Epithelial cell of esophagus (primary cell): ENCODE measurements around the gene KLHDC7A.

ENCODE experiments used
- DNase-seq: peaks from one replicate; pipeline ENCODE4 v3.0.0; 2010; ENCODE audit warnings: low read depth
- H3K4me3 ChIP-seq: 2 replicates; pipeline ENCODE4 v1.5.1; 2011; ENCODE audit warnings: mild to moderate bottlenecking, low read length, control low read depth
- TF ChIP-seq, protein P1 (sequence below): IDR thresholded peaks from 2 replicates; pipeline ENCODE4 v1.5.1; 2011; ENCODE audit warnings: low read depth, mild to moderate bottlenecking, low read length, control low read depth, inconsistent platforms; ENCODE audit not compliant: insufficient read depth; ENCODE audit errors: missing control alignments

Gene KLHDC7A

DNA sequence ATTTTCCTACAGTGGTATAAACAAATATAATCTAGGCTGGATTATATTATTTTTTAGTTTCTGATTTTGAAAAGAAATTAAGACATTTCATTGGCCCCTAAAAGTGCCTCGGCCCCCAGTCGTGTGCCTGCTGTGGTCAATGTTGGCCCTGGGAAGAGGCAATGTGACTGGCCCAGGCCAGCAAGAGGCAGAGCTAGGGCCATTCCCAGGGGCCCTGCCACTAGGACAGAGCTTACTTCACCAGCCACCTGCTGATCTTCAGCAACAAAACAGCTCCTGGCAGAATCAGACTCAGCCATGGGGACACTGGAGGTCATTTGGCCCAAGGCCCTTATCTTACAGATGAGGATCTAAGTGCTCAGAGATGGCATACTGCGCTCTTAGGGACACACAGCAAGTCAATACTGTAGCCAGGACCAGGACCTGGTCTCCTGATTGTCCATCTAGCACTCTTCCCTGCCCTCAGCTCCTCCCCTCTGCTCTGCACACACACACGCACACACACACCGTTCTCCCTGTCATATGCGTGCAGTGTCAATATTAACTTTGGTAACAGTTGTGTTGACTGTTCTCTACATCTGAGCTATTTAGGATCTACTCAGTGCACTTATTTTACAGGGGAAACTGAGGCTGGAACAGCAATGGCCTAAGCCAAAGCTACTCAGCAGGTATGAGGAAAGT, 16.6 kb upstream of the KLHDC7A start:
- no peak for DNase-seq
- TF ChIP-seq, protein P1, sequence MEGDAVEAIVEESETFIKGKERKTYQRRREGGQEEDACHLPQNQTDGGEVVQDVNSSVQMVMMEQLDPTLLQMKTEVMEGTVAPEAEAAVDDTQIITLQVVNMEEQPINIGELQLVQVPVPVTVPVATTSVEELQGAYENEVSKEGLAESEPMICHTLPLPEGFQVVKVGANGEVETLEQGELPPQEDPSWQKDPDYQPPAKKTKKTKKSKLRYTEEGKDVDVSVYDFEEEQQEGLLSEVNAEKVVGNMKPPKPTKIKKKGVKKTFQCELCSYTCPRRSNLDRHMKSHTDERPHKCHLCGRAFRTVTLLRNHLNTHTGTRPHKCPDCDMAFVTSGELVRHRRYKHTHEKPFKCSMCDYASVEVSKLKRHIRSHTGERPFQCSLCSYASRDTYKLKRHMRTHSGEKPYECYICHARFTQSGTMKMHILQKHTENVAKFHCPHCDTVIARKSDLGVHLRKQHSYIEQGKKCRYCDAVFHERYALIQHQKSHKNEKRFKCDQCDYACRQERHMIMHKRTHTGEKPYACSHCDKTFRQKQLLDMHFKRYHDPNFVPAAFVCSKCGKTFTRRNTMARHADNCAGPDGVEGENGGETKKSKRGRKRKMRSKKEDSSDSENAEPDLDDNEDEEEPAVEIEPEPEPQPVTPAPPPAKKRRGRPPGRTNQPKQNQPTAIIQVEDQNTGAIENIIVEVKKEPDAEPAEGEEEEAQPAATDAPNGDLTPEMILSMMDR: no peak
- H3K4me3 ChIP-seq: no peak overlapping the region

DNA sequence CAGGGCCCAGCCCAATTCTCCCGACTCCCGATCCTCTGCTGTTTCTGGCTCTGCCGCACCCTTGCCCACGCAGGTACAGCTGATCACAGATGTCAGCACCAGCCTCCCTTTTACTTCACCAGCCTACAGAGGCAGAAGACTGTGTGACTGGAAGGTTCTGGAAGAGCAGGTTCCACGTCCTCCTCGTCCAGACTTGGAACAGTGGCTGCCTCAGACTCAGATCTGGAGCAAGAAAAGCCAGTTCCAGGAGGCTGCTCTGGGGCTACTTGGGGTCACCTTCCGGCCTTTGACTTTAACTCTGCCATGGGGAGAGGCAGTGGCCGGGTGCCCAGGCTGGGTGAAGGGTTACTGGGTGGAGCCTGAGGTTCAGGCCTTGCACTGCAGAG, 16.1 kb upstream of the KLHDC7A start:
- TF ChIP-seq, protein P1: no peak

DNA sequence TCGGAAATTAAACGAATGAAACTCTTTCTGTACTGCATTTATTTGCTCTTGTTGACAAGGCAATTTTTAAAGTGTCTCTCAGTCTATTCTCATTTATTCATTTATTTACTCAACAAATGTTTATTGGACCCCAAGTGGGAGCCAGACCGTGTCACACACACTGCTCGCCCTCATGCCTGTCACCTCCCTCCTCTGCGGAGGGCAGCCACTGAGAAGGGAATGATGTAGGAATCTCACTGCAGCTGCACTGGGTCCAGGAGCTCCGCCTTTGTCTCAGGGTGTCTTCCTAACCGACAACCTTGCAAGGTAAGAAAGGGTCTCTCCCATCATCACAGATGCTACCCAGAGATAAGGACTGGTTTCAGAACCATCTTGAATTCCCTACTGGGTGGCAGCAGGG, 14.1 kb upstream of the KLHDC7A start:
- TF ChIP-seq, protein P1: no peak
- DNase-seq: no peak
- H3K4me3 ChIP-seq: no peak overlapping the region

More for the DNA sequence above, 16.1 kb upstream of the KLHDC7A start:
- H3K4me3 ChIP-seq: no peak overlapping the region
- DNase-seq: peak; percentile 21

DNA sequence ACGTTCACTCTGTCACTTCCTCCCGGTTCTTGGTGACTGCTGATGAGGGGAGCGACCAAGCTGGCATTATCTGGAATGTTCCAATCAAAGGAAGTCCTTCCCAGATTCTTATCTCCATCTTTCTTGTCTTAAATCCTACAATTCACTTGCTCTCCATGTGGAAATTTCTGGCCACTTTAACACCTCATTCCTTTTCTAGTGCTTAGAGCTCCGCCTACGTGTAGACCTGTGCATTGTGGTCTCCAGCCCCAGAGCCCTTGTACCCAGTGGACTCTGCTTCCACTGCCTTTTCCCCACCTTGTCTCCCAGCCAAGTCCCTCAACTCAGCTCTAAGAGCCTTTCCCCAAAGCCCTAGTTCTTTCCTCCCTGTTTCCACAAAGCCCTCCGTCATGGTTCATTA, 12.2 kb upstream of the KLHDC7A start:
- DNase-seq: no peak
- H3K4me3 ChIP-seq: no peak overlapping the region
- TF ChIP-seq, protein P1: no peak

DNA sequence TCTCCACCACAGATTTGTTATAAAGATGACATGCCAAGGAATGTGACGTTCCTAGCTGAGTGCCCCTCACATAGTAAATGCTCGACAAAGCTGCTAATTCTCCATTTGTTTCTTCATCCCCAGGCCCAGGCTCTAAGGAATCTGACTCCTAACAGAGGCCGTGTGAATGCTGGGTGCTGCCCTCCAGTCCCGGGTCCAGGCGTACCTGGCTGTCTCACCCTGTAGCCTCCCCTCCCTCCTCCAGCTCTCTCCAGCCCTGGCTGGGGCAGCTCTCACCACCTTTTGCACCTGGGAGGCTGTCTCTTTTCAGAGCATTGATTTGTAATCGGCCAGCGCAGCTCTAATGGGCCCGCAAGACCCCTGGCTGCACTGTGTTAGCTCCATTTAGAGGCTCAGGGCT, 11.2 kb upstream of the KLHDC7A start:
- no peak for DNase-seq
- H3K4me3 ChIP-seq: no peak overlapping the region
- TF ChIP-seq, protein P1: no peak

DNA sequence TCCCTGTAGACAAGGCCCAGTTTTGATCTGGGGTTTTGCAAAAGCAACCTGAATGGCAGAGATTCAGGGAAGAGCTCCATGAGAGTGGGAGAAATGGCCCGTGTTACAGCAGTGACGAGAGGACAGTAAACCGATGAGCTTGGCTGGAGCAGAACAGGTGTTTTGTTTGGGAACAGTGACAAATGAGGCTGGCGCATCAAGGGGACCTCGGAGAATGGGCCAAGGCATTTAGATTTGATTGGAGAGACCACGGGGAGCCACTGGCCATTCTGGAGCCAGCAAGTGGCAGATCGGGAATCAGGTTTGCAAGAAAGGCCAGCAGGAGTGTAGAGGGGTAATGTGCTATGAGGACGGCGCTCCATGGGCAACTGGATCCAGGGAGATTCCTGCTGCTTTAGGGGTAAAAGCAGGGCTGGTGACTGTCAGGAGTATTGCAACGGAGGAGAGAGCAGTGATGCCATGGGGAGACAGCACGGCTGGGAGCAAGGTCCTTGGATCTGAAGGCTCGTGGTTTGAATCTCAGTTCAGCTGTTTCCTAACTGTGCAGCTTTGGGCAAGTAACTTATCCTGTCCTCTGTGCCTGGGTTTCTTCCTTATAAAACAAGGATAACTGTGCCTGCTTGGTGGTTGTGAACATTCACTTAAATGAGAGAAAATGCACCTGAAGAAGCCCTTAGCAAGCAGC, 9.9 kb upstream of the KLHDC7A start:
- H3K4me3 ChIP-seq: no peak overlapping the region
- TF ChIP-seq, protein P1: no peak
- DNase-seq: no peak

DNA sequence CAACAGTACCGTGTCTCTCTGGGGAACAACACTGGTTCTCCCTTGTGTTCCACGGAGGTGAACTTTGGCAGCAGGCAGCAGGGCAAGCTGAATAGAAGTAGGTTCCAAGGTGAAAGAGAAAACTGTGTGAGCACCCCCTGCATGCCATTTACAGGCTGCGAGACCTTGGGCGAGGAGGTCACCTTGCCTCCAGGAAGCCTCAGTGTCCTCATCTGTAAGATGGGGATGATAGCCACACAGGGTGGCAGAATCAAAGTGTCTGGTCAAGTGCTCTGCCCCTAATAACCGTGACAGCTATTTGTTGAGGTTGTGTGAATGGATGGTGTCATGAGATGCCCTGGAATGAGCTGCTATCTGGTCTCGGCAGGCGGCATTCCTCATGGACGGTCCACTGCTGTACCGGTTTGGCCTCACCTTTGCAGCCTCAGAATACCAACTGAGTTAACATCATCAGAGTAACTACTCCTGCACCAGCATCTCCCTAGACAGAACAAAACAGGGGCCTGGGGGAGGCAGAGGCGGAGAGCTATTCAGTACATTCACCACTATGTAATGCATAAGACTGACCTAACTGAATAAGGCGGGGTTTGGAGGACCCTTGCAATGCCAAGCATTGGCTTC, 7.4 kb upstream of the KLHDC7A start:
- no peak overlapping the region for H3K4me3 ChIP-seq
- no peak for DNase-seq
- TF ChIP-seq, protein P1: no peak
